NB4 (cell line): ENCODE data around the gene PFAS.

Experiments used
- DNase-seq: peaks from one replicate; pipeline ENCODE4 v3.0.0; 2010; ENCODE audit warnings: low read depth
- H3K4me3 ChIP-seq: one replicate; pipeline ENCODE4 v1.5.1; 2011; ENCODE audit warnings: mild to moderate bottlenecking, low read depth, low read length, moderate library complexity
- MYC ChIP-seq: IDR thresholded peaks from 2 replicates; pipeline ENCODE4 v1.6.1; 2011; ENCODE audit warnings: low read depth, low read length
- POLR2A ChIP-seq: IDR thresholded peaks from 2 replicates; pipeline ENCODE4 v1.6.1; 2011; ENCODE audit warnings: mild to moderate bottlenecking; ENCODE audit not compliant: insufficient read length; ENCODE audit errors: extremely low read depth
- TF ChIP-seq, protein P1 (sequence below): IDR thresholded peaks from 2 replicates; pipeline ENCODE4 v1.6.1; 2011; ENCODE audit warnings: low read depth, low read length
- TF ChIP-seq, protein P2 (sequence below): IDR thresholded peaks from one replicate; pipeline ENCODE4 v1.5.1; 2012; ENCODE audit warnings: low read depth, low read length

The PFAS gene

DNA sequence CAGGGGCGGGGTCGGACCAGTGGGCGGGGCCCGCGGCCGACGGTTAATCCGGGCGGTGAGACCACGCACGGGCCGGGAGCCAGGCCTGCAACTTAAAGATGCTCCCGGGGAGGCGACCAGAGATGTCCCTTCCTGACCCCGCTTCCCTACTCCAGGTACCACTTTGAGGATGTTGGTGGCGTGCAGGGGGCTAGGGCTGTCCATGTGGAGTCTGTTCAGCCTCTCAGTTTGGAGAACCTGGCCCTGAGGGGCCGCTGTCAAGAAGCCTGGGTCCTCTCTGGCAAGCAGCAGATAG is 40.0 kb downstream of the PFAS start:
- no peak for DNase-seq
- TF ChIP-seq MYC: no peak
- TF ChIP-seq POLR2A: no peak
- TF ChIP-seq, protein P1, sequence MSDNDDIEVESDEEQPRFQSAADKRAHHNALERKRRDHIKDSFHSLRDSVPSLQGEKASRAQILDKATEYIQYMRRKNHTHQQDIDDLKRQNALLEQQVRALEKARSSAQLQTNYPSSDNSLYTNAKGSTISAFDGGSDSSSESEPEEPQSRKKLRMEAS: no peak
- TF ChIP-seq, protein P2, sequence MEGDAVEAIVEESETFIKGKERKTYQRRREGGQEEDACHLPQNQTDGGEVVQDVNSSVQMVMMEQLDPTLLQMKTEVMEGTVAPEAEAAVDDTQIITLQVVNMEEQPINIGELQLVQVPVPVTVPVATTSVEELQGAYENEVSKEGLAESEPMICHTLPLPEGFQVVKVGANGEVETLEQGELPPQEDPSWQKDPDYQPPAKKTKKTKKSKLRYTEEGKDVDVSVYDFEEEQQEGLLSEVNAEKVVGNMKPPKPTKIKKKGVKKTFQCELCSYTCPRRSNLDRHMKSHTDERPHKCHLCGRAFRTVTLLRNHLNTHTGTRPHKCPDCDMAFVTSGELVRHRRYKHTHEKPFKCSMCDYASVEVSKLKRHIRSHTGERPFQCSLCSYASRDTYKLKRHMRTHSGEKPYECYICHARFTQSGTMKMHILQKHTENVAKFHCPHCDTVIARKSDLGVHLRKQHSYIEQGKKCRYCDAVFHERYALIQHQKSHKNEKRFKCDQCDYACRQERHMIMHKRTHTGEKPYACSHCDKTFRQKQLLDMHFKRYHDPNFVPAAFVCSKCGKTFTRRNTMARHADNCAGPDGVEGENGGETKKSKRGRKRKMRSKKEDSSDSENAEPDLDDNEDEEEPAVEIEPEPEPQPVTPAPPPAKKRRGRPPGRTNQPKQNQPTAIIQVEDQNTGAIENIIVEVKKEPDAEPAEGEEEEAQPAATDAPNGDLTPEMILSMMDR: no peak
- H3K4me3 ChIP-seq: peak overlapping the region; percentile 72

DNA sequence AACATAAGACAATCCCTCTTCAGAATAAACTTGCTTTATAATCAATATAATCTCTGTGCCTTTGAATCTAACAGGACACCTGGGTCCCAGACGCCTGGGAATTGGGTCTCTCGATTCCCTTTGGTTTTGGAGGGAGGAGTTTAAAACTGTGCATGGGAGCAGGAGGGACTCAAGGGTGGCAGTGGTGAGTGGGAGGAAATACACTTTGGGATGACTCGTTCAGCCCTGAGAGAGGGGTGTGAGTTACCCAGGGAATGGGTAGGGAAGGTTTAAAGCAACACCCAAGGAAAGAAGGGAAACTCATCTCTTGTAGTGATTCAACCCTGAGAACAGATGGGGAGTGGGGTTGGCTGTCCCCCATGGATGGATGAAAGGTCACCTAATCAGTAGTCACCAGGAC is 41.0 kb downstream of the PFAS start:
- H3K4me3 ChIP-seq: no peak overlapping the region
- TF ChIP-seq, protein P2: no peak
- TF ChIP-seq POLR2A (no peak), MYC (no peak)
- TF ChIP-seq, protein P1: no peak
- peak; percentile 30 for DNase-seq

DNA sequence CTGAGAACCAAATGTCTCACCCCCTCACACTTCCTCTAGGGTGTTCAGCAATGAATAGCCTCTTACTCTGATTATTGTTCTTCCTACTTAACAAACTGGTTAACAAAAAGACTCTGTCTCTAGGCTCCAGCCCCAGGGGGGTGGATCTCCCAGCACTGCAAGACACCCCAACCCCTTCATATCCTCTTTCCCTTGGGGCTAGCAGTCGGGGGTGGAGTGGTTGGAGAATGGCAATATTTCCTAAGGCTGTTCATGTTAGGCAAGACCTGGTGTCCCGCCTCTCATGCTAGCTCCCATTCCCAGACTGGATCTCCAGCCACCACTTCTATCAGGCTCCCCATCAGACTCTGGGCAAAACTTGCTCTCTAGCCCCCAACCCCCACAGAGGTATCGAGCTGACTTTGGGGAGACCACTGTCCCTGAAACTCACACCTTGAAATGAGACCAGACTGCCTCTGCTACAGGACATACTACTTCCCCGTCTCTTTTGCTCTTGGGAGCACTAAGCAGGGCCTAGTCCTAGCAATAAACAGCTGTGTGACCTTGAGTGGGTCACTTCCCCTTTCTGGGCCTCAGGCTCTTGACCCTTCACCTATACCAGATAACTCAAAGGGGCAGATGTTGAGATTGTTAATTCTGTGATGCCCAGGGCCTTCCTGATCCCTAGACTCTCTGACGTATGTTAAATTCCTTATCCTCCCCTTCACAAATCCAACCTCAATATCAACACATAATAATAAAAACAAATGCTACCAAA is 43.7 kb downstream of the PFAS start:
- TF ChIP-seq MYC (no peak), POLR2A (no peak)
- TF ChIP-seq, protein P2: no peak
- TF ChIP-seq, protein P1: no peak
- H3K4me3 ChIP-seq: no peak overlapping the region
- DNase-seq: peak; percentile 60

DNA sequence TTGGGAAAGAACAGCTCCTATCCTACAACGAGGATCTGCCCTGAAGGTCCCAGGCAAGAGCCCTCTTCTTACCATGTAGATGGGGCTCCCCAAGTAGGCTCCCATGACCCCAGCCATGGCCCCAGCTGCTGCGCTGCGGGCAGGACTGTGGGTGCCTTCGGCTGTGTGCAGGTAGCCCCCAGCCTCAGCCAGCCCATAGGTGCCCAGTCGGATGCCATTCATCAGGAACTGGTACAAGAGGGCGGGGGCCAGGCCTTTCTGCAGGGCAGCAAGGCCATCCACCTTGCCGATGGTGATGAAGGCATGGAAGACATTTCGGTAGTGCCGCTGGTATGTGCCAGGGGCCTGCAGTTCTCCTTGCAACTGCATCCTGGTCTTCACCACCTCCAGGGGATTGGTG is 45.3 kb downstream of the PFAS start:
- TF ChIP-seq MYC: no peak
- TF ChIP-seq, protein P2: no peak
- TF ChIP-seq, protein P1: no peak
- TF ChIP-seq POLR2A: no peak
- DNase-seq: no peak
- no peak overlapping the region for H3K4me3 ChIP-seq

DNA sequence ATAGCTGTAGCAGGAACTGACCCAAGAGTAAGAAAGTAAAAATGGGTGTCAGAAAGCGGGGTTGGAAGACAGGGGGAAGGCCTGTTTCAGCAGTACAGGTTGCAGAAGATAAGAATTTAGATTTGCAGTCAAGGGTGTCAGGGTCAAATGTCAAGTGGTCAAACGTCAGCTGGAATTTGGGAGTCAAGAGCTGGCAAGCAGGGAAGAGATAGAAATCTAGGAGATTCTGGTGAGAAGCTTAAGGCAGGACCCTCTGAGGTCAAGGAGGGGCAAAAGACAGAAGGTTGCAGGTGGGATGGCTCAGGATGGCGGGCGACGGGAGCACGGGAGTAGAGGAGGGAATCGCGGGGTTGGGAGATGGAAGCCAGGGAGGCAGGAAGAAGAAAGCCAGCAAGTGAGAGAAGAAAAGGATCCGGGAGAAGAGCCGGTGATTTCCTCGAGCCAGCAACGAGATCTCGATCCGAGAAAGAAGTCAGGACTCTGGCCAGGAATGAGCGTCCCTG is 45.8 kb downstream of the PFAS start:
- TF ChIP-seq, protein P2: no peak
- TF ChIP-seq MYC: no peak
- TF ChIP-seq, protein P1: no peak
- TF ChIP-seq POLR2A: no peak
- peak overlapping the region; percentile 45 for H3K4me3 ChIP-seq
- no peak for DNase-seq

DNA sequence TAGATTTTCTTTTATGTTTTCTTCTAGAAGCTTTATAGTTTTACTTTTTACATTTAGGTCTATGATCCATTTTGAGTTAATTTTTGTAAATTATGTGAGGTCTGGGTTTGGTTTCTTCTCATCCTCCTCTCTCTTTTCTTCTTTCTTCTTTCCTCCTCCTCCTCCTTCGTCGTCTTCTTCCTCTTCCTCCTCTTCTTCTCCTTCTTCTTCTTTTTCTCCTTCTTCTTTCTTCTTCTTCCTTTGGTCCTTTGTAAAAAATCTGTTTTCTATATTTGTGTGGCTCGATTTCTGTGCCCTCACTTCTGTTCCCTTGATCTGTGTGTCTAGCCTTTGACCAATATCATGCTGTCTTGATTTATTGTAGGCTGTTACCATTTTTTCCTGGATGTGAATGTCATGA is 51.1 kb downstream of the PFAS start:
- TF ChIP-seq, protein P1: no peak
- TF ChIP-seq MYC (no peak), POLR2A (no peak)
- TF ChIP-seq, protein P2: no peak
- no peak for DNase-seq
- no peak overlapping the region for H3K4me3 ChIP-seq
